ENCODE measurements around the gene HMGXB4.

DNA sequence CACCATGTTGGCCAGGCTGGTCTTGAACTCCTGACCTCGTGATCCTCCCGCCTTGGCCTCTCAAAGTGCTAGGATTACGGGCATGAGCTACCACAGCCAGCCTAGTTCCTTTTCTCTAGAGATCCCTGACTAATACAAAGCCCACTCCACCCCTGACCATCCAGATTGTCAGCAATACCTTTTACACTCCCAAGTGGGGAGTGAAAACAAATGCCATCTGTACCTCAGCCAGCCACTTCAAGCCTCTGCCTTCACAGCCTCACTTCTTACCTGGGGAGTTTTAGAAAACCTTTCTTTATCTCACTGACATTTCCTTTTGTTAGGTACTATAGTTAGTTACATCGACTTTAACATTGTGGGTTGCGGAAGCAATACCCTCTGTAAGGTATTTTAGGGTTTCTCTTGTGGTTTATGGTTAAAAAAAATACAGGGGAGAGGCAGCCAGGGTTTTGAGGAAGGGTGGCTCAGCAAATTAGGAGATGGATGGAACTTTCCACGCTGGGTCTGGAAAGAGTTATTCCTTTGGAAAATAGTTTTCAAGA, 51.3 kb downstream of the HMGXB4 start:
- TF ChIP-seq, protein P1, sequence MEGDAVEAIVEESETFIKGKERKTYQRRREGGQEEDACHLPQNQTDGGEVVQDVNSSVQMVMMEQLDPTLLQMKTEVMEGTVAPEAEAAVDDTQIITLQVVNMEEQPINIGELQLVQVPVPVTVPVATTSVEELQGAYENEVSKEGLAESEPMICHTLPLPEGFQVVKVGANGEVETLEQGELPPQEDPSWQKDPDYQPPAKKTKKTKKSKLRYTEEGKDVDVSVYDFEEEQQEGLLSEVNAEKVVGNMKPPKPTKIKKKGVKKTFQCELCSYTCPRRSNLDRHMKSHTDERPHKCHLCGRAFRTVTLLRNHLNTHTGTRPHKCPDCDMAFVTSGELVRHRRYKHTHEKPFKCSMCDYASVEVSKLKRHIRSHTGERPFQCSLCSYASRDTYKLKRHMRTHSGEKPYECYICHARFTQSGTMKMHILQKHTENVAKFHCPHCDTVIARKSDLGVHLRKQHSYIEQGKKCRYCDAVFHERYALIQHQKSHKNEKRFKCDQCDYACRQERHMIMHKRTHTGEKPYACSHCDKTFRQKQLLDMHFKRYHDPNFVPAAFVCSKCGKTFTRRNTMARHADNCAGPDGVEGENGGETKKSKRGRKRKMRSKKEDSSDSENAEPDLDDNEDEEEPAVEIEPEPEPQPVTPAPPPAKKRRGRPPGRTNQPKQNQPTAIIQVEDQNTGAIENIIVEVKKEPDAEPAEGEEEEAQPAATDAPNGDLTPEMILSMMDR (IDR thresholded peaks at IDR 0.05) = no peak
- no peak for TF ChIP-seq POLR2A (IDR thresholded peaks at IDR 0.05)
- no peak for TF ChIP-seq POLR2AphosphoS5 (IDR thresholded peaks at IDR 0.05)
